GM18951 (cell line): ENCODE measurements around the gene MN1.

Experiments used
- POLR2A ChIP-seq: IDR thresholded peaks from 4 replicates; pipeline ENCODE4 v1.6.1; 2011; ENCODE audit warnings: mild to moderate bottlenecking; ENCODE audit not compliant: insufficient read length, insufficient read depth; ENCODE audit errors: extremely low read depth
- in situ Hi-C: fragments of 300-500 bp; cut with MboI; formaldehyde crosslinking; loops from one replicate; pipeline ENCODE4 v1.12.0; 2022; ENCODE audit warnings: low sequenced_read_pairs, mixed read lengths, inconsistent platforms; ENCODE audit not compliant: unreplicated experiment

Gene MN1

DNA sequence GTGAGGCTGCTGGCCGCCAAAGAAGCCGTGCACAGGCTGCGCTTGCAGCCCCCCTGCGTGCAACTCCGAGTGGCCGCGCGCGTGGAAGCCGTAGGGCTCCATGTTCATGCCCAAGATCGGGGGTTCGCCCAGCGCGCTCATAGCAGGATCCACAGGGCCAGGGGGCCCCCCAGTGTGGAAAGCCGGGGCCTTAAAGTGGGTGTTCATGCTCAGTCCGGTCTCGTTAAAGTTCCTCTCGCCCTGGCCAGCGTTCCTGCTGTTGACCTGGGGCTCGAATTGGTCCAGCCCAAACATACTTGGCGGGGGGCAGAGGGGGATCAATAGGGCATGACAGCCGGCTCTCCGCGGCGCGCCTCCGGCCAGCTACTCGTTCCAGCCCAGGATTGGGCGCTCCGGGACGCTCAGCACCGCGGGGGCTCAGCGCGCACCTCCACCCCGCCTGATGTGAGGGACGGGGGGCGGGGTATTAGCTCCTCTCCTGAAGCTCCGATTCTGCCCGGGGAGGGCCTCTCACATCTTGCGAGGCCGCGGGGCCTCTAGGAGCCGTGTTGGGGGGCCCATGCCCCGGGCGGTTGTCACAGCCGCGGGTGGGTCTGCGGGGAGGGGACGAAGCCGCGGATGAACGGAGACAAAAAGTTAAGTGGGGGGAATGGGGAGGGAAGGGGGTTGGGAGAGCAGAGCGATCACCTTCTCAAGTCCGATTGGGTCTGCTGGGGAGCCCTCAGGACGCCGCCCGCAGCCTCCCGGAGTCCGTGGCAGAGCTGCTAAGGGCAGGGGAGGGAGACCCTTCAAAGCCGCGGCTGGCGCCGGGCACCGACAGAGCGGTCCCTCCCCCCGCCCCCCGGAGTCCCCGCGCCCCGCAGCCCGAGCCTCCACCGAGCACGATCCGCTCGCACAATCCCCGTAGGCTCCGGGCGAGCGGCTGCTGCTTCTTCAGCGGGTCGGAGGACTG, 1.0 kb downstream of the MN1 start:
- in situ Hi-C loops = no loop called here
- no peak for TF ChIP-seq POLR2A

DNA sequence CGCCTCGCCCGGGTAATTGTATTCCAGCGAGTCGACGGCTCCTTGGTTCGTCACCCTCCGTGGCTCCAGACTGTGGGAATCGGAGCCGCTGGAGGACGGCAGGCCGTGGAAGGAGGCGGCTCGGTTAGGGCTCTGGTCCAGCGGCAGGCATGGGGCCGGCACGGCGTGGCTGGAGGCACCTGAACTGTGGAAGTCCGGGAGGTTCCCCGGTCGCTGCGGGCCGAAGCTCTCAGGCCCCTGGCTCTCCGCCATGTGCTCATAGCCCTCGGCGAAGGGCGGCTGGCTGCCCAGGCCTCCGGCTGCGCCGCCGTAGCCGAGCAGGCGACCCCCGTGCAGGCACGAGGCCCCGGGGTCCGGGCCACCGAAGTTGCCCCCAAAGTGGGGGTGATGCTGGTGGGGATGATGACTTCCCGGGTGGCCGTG, 1.7 kb downstream of the MN1 start:
- in situ Hi-C loops = no loop called here

DNA sequence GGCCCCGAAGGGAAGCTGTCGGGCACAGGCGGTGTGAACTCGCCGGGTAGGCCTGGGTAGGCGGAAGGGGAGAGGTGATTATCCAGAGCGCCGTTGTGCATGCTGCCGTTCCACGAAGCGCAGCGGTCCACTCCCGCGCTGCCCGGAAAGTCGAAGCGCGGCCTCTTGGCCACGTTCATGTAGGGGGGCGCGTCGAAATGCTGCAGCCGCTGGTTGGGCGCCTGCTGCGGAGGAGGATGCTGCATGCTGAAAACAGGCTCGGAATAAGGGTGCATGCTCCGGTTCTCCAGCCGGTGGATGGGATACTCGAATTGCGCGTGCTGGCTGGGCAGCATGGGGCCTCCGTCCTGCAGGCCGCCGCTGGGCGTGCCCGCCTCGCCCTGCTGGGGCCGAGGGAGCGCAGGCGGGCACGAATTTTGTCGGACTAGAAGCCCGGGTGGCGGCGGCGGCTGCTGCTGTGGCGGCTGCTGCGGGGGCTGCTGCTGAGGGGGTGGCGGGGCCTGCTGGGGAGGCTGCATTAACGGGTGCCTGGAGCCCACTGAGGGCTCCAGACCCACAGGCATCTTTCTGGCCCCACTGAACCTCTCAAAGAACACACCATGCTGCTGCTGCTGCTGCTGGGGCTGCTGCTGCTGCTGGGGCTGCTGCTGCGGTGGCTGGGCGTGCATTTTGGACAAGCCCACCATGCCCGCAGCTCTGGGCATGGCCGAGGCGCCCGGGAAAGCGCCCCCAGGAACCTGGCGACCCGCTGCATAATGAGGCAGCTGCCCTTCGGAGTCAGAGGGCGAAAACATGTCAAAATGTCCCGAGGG, 2.3 kb downstream of the MN1 start:
- in situ Hi-C loops = no loop called here
- no peak for TF ChIP-seq POLR2A

More for the DNA sequence above, 1.7 kb downstream of the MN1 start:
- no peak for TF ChIP-seq POLR2A

DNA sequence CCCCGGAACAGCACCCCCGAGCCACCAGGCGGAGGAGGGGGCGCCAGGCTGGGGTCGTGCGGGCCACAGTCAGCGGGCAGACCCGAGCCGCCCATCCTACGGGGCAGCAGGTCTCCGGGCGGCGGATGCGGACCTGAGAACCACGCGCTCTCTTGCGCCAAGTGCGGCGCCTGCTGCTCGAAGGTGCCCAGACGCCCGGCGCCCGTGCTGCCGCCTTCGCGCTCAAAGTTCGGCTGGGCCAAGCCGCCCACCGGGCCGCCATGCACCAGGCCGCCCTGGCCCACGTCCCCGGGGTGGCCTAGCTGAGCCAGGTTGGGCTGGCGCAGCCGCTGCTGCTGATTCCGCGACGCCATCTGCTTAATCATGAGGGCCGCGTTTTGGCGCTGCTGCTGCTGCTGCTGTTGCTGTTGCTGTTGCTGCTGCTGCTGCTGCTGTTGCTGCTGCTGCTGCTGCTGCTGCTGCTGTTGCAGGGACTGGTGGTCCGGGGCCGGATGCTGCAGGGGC, 3.0 kb downstream of the MN1 start:
- TF ChIP-seq POLR2A = no peak
- in situ Hi-C loops = no loop called here

DNA sequence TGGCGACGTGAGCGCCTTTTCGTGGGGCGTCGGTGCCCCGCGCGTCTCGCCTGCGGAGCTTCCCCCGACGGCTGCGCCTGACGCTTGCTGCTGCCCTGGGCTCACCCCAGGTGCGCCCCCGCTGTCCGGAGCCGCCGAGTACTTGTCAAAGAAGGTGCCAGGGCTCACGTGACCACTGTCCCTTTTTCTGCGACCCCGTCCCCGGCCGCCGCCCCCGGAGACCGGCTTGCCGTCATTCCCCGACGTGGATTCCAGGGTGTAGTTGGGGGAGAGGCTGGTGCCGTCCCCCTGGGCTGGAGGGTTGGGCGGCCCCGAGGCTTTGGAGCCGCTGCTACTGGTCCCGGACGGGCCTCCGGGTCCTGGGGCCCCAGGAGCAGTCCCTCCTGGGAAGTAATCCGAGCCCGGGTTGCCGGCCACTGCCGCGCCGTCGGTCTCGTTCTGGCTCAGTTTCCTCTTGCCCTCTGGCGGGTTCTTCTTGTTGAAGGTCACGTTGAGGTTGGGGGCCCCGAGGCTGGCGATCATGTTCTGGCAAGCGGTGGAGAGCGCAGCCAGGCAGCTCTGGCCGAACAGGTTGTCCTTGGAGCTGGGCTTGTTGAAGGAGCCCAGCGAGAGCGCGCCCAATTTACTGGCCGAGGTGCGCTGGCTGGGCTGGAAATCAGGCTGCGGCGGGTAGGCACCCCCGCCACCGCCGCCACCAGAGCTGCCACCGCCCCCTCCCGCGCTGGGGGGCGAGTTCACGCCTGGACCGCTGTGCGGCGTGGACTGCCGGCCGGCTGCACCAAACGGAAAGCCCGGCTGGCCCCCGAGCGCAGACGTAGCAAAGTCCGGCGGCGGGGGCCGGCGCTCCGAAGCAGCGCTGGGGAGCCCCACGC, 3.8 kb downstream of the MN1 start:
- in situ Hi-C loops = no loop called here
- no peak for TF ChIP-seq POLR2A

DNA sequence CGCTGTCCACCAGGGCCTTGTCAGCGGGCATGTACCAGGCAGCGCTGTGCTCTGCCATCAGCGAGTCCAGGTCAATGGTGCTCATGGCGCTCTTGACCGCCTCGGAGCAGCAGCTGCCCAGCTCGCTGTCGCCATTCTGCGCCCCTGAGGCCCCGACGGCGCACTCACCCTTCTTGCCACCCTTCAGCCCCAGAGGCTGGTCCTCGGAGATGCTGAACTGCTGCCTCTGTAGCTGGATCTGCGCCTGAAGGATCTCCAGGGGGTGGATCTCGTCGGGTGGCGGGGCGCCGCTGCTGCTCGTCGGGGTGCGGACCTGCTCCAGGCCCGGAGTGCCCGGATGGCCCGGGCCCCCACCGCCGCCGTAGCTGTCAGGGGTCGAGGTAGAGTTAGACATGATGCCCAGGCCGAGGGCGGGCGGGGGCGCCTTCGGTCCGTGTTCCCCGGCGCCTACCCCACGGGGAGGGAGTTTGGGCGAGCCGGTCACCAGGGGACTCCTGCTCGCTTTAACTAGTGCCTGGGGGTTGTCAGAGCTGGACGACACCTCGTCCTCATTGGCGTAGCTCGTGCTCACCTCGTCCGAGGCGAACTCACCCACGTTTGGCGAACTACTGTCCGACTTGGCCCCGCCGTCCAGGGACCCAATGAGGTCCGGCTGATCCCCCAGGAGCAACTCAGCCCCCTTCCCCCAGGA, 4.6 kb downstream of the MN1 start:
- TF ChIP-seq POLR2A = no peak
- in situ Hi-C loops = no loop called here

DNA sequence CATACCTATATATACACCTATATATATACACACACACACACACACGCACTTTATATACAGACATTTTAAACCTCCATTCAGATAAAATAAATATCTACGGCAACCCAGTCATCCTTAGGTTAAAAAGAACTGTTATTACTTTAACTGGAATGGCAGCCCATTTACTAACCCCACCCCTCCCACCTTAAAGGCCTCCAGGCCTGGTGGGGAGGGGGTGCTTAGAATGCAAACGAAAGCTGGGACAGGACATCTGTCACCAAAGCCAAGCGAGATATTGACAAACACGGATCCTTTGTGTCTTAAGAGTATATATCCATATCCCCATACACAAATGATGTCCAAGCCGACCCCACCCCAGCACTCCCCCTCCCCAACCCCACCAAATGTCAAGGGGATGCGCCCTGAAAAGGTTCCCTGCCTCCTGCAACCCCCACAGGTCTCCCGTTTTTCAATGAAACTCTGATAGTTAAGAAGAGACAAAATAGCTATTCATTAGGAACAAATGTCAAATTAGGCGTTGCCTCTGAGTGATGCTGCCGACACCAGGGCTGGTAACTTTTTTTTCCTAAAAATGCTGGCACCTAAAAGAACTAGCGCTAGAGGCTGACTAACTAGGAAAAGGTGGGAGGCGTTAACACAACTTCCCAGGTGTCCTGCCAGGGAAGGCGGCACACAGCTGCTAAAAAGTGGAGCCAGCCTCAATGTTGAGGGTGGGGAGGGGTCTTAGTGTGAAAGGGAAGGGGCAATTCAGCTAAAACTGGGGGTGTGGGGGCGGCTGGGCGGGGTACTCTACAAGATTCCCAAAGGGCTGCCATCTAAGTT, 5.6 kb downstream of the MN1 start:
- no peak for TF ChIP-seq POLR2A
- in situ Hi-C loops = no loop called here

DNA sequence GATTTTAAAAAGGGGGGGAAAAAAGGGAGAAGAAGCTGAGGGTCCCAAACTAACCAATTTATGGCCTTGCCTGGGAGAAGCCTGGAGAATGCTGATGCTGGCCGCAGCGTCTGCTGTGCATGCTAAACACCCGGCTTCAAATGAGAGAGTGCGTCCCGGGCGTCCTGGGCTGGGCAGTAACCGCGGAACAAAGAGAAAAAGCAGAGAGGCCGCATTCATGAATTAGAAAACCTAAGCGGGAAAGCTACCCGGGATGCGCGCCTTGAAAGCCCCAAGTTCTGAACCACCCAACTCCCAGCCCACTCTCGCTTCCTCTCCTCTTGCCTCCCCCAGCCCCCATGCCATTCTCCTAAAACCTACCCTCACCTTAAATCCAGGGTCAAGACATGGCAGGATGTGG, 6.5 kb downstream of the MN1 start:
- in situ Hi-C loops = no loop called here
- TF ChIP-seq POLR2A = no peak

DNA sequence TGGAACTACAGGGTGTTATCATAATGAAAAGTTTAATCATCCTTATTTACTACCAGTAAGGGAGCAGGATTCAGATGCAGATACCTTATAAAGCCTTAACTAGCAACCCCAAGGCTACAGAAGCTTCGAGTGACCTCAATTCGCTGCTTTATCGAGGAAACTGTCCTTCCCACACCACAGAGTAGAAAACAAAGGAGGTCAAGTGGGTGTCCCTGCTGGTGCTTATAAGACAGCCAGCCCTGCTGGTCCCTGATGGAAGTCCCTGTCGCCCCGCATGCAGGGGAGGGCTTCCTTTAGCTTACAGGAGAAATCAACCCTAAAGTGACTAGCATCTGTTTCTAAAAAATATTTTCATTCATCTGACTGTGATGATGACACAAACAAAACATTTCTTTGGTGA, 7.3 kb downstream of the MN1 start:
- TF ChIP-seq POLR2A = no peak
- in situ Hi-C loops = no loop called here

DNA sequence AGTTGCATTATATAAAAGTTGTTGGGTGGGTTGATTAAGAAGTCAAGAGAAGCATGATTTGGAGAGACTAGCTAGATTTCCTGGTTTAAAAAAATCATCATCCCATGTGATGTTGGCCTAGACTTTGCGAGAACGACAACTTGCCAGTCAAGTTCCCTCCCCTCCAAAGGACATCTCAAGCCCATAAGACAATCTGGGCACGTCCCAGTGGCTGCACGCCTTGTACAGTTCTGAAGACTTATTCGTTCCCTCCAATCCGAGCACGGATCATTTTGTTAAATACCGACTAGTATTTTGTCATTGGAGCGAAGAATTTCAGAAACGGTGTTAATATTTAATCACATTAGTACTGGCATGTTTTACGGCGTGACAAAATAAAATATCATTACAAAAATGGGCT, 8.0 kb downstream of the MN1 start:
- in situ Hi-C loops = no loop called here
- TF ChIP-seq POLR2A = no peak

DNA sequence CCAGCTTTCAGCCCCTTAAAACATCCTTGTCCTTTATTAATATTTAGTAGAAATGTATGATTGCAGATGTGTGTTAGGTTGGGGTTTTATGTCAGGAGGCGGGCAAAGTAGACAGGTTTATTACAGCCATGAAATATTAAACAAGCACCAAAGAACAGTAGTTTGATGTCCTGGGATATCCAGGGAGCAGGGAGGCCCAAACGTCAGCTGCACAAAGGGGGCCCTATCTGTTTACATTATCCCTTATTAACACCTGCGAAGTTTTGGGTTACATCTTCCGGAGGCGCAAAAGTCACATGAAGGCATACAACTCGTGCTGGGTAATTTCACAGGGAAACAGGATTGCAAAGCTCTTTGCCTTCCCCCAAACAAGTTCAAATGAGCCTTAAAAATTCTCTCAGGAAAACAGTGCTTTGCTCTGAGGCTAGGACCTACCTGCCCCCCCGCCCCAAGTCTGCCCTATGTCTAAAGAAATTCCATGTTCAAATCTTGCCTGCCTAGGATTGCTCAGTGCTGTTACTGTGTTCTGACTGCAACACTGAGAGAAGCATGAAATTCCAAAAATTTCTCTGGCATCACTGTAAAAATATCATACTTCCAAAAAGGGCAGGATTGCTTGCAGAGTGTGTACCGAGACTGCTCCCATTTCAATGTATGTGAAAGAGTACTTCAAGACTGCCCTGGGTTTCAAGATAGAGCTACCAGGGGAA, 8.9 kb downstream of the MN1 start:
- TF ChIP-seq POLR2A = no peak
- in situ Hi-C loops = no loop called here
